Endothelial cell (in vitro differentiated cells): Measurements from ENCODE around the gene ZCWPW1. TPM values are rescaled to one million over a fixed set of nuclear protein-coding genes. Genes with fewer than 3 reads are reported as not detected.

Source experiments
- DNase-seq: peaks from one replicate; pipeline ENCODE4 v3.0.0; 2021; ENCODE audit warnings: low spot score
- H3K27ac Mint-ChIP-seq: one replicate; pipeline ENCODE4 v1.8.0; 2021; ENCODE audit warnings: mixed read lengths, inconsistent platforms; ENCODE audit not compliant: unreplicated experiment
- H3K27me3 Mint-ChIP-seq: one replicate; pipeline ENCODE4 v1.8.0; 2021; ENCODE audit warnings: mild to moderate bottlenecking, moderate library complexity, mixed read lengths, inconsistent platforms; ENCODE audit not compliant: unreplicated experiment
- H3K36me3 Mint-ChIP-seq: one replicate; pipeline ENCODE4 v1.8.0; 2021; ENCODE audit warnings: mild to moderate bottlenecking, low read depth, mixed read lengths, inconsistent platforms; ENCODE audit not compliant: unreplicated experiment
- H3K4me1 Mint-ChIP-seq: one replicate; pipeline ENCODE4 v1.8.0; 2021; ENCODE audit warnings: mild to moderate bottlenecking, mixed read lengths, inconsistent platforms; ENCODE audit not compliant: unreplicated experiment
- H3K4me3 Mint-ChIP-seq: one replicate; pipeline ENCODE4 v1.8.0; 2021; ENCODE audit warnings: mild to moderate bottlenecking, mixed read lengths, inconsistent platforms; ENCODE audit not compliant: unreplicated experiment
- H3K9me3 Mint-ChIP-seq: one replicate; pipeline ENCODE4 v1.8.0; 2021; ENCODE audit warnings: mixed read lengths, inconsistent platforms; ENCODE audit not compliant: unreplicated experiment
- total RNA-seq: library from RNA; stranded (reverse); fragmentation: NEBNext Ultra II Directional; extraction: Animal tissue kit (Norgen Biotek cat#: 25700); gene quantifications from one replicate; pipeline ENCODE4 v1.2.1, GENCODE V29; 2021; ENCODE audit not compliant: unreplicated experiment
- TF ChIP-seq, protein P1 (sequence below): fragments of 200-600 bp; sonication (generic); IDR thresholded peaks from one replicate; pipeline ENCODE4 v1.5.0; 2021; ENCODE audit warnings: antibody characterized with exemption; ENCODE audit not compliant: unreplicated experiment

Gene ZCWPW1
- total RNA-seq, 1 donor from 2014 or later = 2.2 TPM

DNA sequence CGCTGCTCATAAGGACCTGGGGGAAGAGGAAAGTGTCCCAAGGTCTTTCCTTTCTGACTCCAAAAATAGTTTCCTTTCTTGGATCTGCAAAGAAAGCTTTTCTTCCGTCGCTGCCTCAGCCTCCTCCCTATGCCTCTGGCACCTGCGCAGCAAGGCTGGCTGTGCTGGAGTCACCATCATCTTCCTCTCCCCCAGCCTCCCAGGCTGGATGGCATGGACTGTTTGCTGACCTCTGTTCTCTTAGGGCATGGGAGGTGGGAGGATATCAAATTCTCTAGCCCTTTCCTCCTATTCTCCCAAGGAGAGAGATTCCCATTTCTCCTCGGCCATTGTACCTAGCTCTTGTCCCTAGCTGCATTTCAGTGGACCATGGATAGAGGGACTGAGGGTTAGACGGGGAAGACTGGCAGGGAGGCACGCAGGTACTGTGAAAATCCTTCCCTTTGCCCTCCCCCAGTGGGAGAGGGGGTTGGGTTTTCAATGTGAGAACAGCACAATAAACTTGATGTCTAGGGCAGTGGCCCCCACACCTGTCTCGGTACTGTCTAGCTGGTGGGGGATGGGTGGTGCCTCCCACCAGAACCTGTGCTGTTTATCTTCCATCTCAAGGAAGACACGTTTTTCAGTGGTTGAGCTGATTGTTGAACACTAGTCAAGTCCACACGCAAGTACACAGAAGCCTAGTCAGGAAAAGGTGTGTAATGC, 5.2 kb upstream of the ZCWPW1 start:
- H3K9me3 Mint-ChIP-seq = no peaks in the 10 kb centered on the region
- DNase-seq = no peak
- H3K36me3 Mint-ChIP-seq = peaks cover 38% of the 10 kb centered on the region
- peak overlapping the region; percentile 38 for H3K27ac Mint-ChIP-seq
- peak overlapping the region; percentile 94 for H3K4me3 Mint-ChIP-seq
- TF ChIP-seq, protein P1, sequence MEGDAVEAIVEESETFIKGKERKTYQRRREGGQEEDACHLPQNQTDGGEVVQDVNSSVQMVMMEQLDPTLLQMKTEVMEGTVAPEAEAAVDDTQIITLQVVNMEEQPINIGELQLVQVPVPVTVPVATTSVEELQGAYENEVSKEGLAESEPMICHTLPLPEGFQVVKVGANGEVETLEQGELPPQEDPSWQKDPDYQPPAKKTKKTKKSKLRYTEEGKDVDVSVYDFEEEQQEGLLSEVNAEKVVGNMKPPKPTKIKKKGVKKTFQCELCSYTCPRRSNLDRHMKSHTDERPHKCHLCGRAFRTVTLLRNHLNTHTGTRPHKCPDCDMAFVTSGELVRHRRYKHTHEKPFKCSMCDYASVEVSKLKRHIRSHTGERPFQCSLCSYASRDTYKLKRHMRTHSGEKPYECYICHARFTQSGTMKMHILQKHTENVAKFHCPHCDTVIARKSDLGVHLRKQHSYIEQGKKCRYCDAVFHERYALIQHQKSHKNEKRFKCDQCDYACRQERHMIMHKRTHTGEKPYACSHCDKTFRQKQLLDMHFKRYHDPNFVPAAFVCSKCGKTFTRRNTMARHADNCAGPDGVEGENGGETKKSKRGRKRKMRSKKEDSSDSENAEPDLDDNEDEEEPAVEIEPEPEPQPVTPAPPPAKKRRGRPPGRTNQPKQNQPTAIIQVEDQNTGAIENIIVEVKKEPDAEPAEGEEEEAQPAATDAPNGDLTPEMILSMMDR = no peak
- peaks cover 50% of the 10 kb centered on the region for H3K4me1 Mint-ChIP-seq
- H3K27me3 Mint-ChIP-seq = peaks cover 21% of the 10 kb centered on the region

DNA sequence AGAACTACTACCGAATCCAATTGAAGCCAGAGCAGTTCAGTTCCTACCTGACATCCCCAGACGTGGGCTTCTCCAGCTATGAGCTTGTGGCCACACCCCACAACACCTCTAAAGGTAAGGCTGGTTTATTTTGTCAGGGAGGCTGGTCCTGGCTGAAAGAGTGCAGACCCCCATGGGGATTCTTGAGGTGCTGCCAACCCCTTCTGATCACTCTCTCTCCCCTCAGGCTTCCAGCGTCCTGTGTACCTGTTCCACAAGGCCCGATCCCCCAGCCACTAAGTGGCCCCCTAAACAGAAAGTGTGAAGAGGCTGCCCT, 4.7 kb upstream of the ZCWPW1 start:
- TF ChIP-seq, protein P1 = no peak
- Mint-ChIP-seq H3K27me3 (peaks cover 25% of the 10 kb centered on the region), H3K36me3 (peaks cover 43% of the 10 kb centered on the region), H3K4me1 (peaks cover 48% of the 10 kb centered on the region), H3K4me3 (no peak overlapping the region), H3K9me3 (no peaks in the 10 kb centered on the region), H3K27ac (no peak overlapping the region)
- DNase-seq = no peak

DNA sequence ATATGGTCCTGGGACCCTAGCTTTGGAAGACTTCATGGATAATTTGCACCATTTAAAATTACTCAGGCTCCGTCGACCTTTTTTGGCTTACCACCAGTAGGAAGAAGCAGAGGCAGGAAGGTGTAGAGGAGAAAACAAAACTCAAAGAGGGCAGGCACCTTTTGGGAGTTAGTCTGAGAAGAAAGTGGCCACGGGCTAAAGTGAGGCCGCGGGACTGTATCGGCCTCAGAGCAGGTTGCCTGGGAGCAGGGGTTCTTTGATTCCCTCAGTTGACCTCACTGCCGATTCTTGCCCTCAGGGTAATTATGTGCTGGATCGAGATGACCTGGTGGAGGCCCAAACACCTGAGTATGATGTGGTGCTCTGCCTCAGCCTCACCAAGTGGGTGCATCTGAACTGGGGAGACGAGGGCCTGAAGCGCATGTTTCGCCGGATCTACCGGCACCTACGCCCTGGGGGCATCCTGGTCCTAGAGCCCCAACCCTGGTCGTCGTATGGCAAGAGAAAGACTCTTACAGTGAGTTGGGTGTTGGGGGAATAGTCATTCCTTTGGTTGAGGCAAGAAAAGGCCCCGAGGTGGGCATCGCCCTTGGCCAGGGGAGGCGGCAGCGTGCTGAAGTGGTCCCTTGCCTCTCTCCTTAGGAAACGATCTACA, 4.2 kb upstream of the ZCWPW1 start:
- Mint-ChIP-seq H3K4me3 (peak overlapping the region; percentile 94), H3K36me3 (peaks cover 44% of the 10 kb centered on the region), H3K27me3 (peaks cover 27% of the 10 kb centered on the region), H3K9me3 (no peaks in the 10 kb centered on the region), H3K27ac (peak overlapping the region; percentile 39), H3K4me1 (peaks cover 45% of the 10 kb centered on the region)
- TF ChIP-seq, protein P1 = no peak
- DNase-seq = no peak

DNA sequence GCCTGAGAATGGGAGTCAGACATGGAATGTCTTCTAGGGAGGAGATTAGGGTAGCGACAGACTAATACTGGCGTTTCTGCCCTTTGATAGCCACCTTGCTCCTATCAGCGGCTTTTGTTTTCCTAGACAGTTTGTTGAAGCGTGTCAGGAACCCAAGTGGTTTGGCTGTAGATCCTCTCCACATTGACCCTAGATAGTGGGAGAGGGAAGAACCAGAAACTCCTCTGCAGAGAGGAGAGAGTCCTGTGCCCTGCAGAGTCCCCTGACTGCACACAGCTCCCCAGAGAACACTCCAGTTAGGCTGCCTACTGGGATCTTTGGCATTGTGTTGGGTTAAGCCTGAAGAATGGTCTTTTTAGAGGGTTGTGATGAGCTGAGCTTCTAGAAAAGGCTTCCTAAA, 3.5 kb upstream of the ZCWPW1 start:
- peak overlapping the region; percentile 6 for H3K27ac Mint-ChIP-seq
- peaks cover 45% of the 10 kb centered on the region for H3K4me1 Mint-ChIP-seq
- H3K9me3 Mint-ChIP-seq = no peaks in the 10 kb centered on the region
- DNase-seq = no peak
- H3K27me3 Mint-ChIP-seq = peaks cover 27% of the 10 kb centered on the region
- H3K4me3 Mint-ChIP-seq = peak overlapping the region; percentile 94
- peaks cover 44% of the 10 kb centered on the region for H3K36me3 Mint-ChIP-seq
- TF ChIP-seq, protein P1 = no peak

DNA sequence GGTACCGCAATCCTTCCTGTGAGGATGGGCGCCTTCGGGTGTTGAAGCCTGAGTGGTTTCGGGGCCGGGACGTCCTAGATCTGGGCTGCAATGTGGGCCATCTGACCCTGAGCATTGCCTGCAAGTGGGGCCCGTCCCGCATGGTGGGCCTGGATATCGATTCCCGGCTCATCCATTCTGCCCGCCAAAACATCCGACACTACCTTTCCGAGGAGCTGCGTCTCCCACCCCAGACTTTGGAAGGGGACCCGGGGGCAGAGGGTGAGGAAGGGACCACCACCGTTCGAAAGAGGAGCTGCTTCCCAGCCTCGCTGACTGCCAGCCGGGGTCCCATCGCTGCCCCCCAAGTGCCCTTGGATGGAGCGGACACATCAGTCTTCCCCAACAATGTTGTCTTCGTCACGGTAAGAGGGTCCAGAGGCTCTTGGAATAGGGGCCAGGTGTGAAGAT, 2.8 kb upstream of the ZCWPW1 start:
- Mint-ChIP-seq H3K27ac (peak overlapping the region; percentile 48), H3K27me3 (peaks cover 27% of the 10 kb centered on the region)

More for the DNA sequence above, 2.8 kb upstream of the ZCWPW1 start:
- TF ChIP-seq, protein P1 = no peak
- Mint-ChIP-seq H3K4me1 (peaks cover 45% of the 10 kb centered on the region), H3K9me3 (no peaks in the 10 kb centered on the region), H3K4me3 (peak overlapping the region; percentile 94), H3K36me3 (peaks cover 44% of the 10 kb centered on the region)
- DNase-seq = no peak
